Measurements from ENCODE around the gene RBP3.

RBP3 gene

GRCh38 chr10:47339759-47340607 lies 8.2 kb upstream of the RBP3 start:
- H3K27me3 Mint-ChIP-seq, result peaks cover 6% of the 10 kb centered on the region
- H3K36me3 Mint-ChIP-seq, result no peaks in the 10 kb centered on the region
- no peak overlapping the region for H3K27ac Mint-ChIP-seq
- H3K9me3 Mint-ChIP-seq, result no peaks in the 10 kb centered on the region
- H3K4me1 Mint-ChIP-seq, result no peaks in the 10 kb centered on the region
- H3K4me3 Mint-ChIP-seq, result no peak overlapping the region

DNA sequence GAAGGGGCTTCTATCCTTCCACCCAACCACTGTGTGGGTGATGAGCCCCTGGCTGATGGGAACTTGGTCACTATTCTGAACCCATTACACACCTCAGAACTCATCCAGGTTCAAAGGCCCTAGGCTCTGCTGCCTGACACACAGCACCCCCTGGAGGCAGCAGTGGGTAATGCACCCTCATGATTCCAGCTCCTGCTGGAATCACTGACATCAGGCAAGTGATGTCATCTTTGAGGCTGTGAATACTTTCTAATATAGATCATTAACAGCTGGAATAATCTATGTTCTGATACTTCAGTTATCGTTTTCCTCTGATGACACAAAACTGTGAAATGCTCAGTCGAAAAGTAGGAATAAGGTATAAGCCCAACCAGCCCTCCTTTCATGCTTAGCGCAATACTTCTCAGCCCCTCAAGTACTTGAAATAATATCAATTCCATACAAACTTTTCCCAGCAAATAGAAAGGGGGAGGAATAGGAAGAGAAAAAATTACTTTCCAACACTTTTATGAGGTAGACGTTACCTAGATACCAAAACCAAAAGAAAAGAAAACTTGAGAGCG lies 7.5 kb upstream of the RBP3 start:
- H3K4me1 Mint-ChIP-seq, result no peaks in the 10 kb centered on the region
- H3K4me3 Mint-ChIP-seq, result no peak overlapping the region
- H3K27me3 Mint-ChIP-seq, result peaks cover 6% of the 10 kb centered on the region
- H3K36me3 Mint-ChIP-seq, result no peaks in the 10 kb centered on the region
- H3K9me3 Mint-ChIP-seq, result no peaks in the 10 kb centered on the region
- no peak overlapping the region for H3K27ac Mint-ChIP-seq

DNA sequence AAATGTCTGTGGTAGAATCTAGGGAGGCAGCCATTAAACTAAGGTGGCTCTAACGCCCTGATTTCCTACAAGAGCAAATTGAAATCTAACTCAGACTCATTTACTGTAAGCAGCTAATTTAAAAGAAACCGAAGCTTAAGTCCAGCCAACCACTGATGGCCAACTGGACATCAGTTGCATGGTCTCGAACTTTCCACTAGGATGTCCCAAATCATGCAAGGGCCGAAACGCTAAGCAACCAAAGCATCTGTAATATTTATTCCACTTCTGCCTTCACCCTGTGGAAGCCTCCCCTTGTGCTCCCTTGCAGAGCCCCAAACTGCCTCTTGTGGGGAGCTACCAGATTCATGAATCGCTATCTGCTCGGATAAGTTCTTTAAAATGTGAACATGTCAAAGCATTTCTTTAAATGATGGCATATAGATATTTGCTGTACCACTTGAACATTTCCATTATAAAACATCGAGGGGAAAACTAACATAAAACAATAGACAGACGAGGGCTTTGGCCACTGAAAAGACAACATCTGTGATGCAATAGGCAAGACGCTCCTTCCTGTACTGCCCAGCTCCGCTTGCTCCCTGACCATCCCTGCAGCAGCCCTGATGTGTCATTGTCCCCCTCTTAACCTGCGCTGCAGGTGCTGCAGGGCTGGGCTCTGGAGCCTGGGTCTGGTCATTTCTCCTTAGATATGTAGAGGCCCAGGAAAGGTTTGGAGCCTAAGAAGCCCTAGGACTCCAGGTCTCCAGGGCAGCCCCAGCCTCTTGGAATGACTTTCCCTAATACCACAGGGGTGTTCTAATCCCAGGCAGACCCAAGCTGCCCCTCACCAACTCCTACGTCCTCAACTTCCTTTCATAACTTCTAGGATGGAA lies 2.9 kb upstream of the RBP3 start:
- Mint-ChIP-seq H3K4me3 (no peak overlapping the region), H3K27ac (no peak overlapping the region), H3K36me3 (no peaks in the 10 kb centered on the region), H3K9me3 (no peaks in the 10 kb centered on the region), H3K4me1 (no peaks in the 10 kb centered on the region), H3K27me3 (peaks cover 4% of the 10 kb centered on the region)

- Mint-ChIP-seq H3K36me3 (no peaks in the 10 kb centered on the region), H3K4me1 (no peaks in the 10 kb centered on the region), H3K9me3 (no peaks in the 10 kb centered on the region), H3K27me3 (no peaks in the 10 kb centered on the region), H3K27ac (no peak overlapping the region), H3K4me3 (no peak overlapping the region)
Observed at GRCh38 chr10:47346581-47347302, 1.4 kb upstream of the RBP3 start.

DNA sequence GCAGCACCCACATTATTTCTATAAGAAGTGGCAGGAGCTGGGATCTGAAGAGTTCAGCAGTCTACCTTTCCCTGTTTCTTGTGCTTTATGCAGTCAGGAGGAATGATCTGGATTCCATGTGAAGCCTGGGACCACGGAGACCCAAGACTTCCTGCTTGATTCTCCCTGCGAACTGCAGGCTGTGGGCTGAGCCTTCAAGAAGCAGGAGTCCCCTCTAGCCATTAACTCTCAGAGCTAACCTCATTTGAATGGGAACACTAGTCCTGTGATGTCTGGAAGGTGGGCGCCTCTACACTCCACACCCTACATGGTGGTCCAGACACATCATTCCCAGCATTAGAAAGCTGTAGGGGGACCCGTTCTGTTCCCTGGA lies 874 bp upstream of the RBP3 start:
- Mint-ChIP-seq H3K27me3 (no peaks in the 10 kb centered on the region), H3K27ac (no peak overlapping the region), H3K4me1 (no peaks in the 10 kb centered on the region), H3K36me3 (no peaks in the 10 kb centered on the region), H3K4me3 (no peak overlapping the region), H3K9me3 (no peaks in the 10 kb centered on the region)

DNA sequence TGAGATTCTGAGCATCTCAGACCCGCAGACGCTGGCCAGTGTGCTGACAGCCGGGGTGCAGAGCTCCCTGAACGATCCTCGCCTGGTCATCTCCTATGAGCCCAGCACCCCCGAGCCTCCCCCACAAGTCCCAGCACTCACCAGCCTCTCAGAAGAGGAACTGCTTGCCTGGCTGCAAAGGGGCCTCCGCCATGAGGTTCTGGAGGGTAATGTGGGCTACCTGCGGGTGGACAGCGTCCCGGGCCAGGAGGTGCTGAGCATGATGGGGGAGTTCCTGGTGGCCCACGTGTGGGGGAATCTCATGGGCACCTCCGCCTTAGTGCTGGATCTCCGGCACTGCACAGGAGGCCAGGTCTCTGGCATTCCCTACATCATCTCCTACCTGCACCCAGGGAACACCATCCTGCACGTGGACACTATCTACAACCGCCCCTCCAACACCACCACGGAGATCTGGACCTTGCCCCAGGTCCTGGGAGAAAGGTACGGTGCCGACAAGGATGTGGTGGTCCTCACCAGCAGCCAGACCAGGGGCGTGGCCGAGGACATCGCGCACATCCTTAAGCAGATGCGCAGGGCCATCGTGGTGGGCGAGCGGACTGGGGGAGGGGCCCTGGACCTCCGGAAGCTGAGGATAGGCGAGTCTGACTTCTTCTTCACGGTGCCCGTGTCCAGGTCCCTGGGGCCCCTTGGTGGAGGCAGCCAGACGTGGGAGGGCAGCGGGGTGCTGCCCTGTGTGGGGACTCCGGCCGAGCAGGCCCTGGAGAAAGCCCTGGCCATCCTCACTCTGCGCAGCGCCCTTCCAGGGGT lies 703 bp downstream of the RBP3 start:
- Mint-ChIP-seq H3K4me1 (no peaks in the 10 kb centered on the region), H3K9me3 (no peaks in the 10 kb centered on the region), H3K27ac (no peak overlapping the region), H3K4me3 (no peak overlapping the region), H3K36me3 (no peaks in the 10 kb centered on the region), H3K27me3 (no peaks in the 10 kb centered on the region)

- no peaks in the 10 kb centered on the region for H3K4me1 Mint-ChIP-seq
- H3K36me3 Mint-ChIP-seq, result no peaks in the 10 kb centered on the region
- H3K4me3 Mint-ChIP-seq, result no peak overlapping the region
- no peaks in the 10 kb centered on the region for H3K27me3 Mint-ChIP-seq
- no peak overlapping the region for H3K27ac Mint-ChIP-seq
- H3K9me3 Mint-ChIP-seq, result no peaks in the 10 kb centered on the region
Observed at GRCh38 chr10:47349516-47349915, 1.4 kb downstream of the RBP3 start.

DNA sequence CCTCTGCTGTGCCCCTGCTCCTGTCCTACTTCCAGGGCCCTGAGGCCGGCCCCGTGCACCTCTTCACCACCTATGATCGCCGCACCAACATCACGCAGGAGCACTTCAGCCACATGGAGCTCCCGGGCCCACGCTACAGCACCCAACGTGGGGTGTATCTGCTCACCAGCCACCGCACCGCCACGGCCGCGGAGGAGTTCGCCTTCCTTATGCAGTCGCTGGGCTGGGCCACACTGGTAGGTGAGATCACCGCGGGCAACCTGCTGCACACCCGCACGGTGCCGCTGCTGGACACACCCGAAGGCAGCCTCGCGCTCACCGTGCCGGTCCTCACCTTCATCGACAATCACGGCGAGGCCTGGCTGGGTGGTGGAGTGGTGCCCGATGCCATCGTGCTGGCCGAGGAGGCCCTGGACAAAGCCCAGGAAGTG lies 1.8 kb downstream of the RBP3 start:
- Mint-ChIP-seq H3K9me3 (no peaks in the 10 kb centered on the region), H3K27me3 (no peaks in the 10 kb centered on the region), H3K27ac (no peak overlapping the region), H3K36me3 (no peaks in the 10 kb centered on the region), H3K4me1 (no peaks in the 10 kb centered on the region), H3K4me3 (no peak overlapping the region)

DNA sequence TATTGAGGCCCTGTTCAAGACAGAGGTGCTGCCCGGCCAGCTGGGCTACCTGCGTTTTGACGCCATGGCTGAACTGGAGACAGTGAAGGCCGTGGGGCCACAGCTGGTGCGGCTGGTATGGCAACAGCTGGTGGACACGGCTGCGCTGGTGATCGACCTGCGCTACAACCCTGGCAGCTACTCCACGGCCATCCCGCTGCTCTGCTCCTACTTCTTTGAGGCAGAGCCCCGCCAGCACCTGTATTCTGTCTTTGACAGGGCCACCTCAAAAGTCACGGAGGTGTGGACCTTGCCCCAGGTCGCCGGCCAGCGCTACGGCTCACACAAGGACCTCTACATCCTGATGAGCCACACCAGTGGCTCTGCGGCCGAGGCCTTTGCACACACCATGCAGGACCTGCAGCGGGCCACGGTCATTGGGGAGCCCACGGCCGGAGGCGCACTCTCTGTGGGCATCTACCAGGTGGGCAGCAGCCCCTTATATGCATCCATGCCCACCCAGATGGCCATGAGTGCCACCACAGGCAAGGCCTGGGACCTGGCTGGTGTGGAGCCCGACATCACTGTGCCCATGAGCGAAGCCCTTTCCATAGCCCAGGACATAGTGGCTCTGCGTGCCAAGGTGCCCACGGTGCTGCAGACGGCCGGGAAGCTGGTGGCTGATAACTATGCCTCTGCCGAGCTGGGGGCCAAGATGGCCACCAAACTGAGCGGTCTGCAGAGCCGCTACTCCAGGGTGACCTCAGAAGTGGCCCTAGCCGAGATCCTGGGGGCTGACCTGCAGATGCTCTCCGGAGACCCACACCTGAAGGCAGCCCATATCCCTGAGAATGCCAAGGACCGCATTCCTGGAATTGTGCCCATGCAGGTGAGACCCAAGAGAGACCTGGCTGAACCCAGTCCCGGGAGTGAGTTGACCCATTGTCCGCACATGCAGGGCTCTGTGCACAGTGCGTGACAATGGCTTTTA lies 2.8 kb downstream of the RBP3 start:
- Mint-ChIP-seq H3K27me3 (no peaks in the 10 kb centered on the region), H3K9me3 (no peaks in the 10 kb centered on the region), H3K36me3 (no peaks in the 10 kb centered on the region), H3K4me1 (no peaks in the 10 kb centered on the region), H3K27ac (no peak overlapping the region), H3K4me3 (no peak overlapping the region)

- H3K27ac Mint-ChIP-seq, result no peak overlapping the region
- H3K4me1 Mint-ChIP-seq, result no peaks in the 10 kb centered on the region
- H3K27me3 Mint-ChIP-seq, result no peaks in the 10 kb centered on the region
Observed at GRCh38 chr10:47351899-47352815, 4.0 kb downstream of the RBP3 start.

GRCh38 chr10:47353351-47353750 lies 5.2 kb downstream of the RBP3 start:
- Mint-ChIP-seq H3K36me3 (no peaks in the 10 kb centered on the region), H3K27ac (no peak overlapping the region), H3K27me3 (no peaks in the 10 kb centered on the region), H3K4me3 (no peak overlapping the region), H3K9me3 (no peaks in the 10 kb centered on the region), H3K4me1 (no peaks in the 10 kb centered on the region)

More at GRCh38 chr10:47351899-47352815, 4.0 kb downstream of the RBP3 start:
- Mint-ChIP-seq H3K36me3 (no peaks in the 10 kb centered on the region), H3K4me3 (no peak overlapping the region), H3K9me3 (no peaks in the 10 kb centered on the region)

GRCh38 chr10:47354165-47354564 lies 6.0 kb downstream of the RBP3 start:
- no peak overlapping the region for H3K4me3 Mint-ChIP-seq
- H3K27me3 Mint-ChIP-seq, result no peaks in the 10 kb centered on the region
- H3K4me1 Mint-ChIP-seq, result no peaks in the 10 kb centered on the region
- no peaks in the 10 kb centered on the region for H3K36me3 Mint-ChIP-seq
- H3K9me3 Mint-ChIP-seq, result no peaks in the 10 kb centered on the region
- H3K27ac Mint-ChIP-seq, result no peak overlapping the region

- Mint-ChIP-seq H3K4me1 (no peaks in the 10 kb centered on the region), H3K9me3 (no peaks in the 10 kb centered on the region), H3K4me3 (no peak overlapping the region), H3K27ac (no peak overlapping the region), H3K36me3 (no peaks in the 10 kb centered on the region), H3K27me3 (no peaks in the 10 kb centered on the region)
Observed at GRCh38 chr10:47354900-47355299, 6.7 kb downstream of the RBP3 start.

All from activated naive CD4-positive, alpha-beta T cell treated with anti-CD3 and anti-CD28 coated beads, Interleukin-2, amount 50 U/mL, for 24 hours (primary cell).